ENCODE results near the gene ADAMTS9.

The ADAMTS9 gene

DNA sequence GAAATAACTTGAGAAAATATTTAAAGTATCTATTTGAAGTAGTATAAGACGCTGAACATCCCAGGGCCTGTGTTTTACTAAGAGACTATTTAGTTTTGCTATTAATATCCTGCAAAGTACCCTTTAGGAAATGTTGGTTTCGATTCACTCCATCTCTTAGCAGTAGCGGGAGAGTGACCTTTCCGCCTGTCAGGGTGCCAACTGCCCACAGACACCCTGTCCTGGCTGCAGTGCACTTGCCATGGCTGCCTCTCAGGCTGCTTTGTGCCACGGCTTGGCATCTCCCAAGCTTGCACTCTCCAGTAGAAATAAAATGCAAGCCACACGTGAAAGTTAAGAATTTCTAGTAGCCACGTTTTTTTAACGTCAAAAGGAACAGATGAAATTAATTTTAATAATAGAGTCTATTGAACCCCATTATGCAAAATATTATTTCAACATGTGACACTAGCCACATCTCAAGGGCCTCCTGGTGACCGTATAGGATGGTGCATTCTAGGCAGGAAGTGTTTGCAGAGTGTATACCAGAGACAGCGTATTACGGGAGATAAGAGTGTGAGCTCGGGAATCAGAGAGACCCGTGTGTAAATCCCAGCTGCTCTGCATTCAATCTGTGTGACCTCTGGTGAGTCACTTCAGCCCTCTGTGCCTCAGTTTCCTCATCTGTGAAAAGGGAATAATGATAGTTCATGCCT, 19.8 kb downstream of the ADAMTS9 start:
- DNase-seq: no peak

DNA sequence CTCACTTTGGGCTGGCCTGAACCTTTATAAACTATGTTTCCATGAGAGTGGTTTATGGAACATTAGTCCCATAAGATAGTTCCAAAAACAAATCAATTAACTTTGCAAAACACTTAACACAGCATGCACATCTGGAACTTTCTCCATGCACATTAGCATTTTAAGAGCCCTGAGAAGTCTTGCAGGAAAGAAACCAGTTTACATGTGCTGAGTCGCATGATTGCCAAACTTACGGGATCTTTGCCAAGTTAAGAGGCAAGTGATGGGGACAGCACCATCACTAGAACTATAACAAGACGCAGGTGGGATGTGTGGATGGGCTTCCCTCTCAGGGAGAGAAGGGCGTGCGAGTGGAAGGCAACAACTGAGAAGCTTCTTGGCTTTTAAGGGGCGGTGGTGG, 20.7 kb downstream of the ADAMTS9 start:
- Histone ChIP-seq H3K4me3 (ENCODE audit: low read depth, low read length) (no peak overlapping the region), H3K36me3 (no peaks in the 10 kb centered on the region), H3K27ac (no peak overlapping the region), H3K27me3 (ENCODE audit: insufficient read depth, low read depth, severe bottlenecking) (no peaks in the 10 kb centered on the region), H3K9me3 (ENCODE audit: severe bottlenecking) (no peaks in the 10 kb centered on the region)
- no peak for DNase-seq
- TF ChIP-seq, protein P1, sequence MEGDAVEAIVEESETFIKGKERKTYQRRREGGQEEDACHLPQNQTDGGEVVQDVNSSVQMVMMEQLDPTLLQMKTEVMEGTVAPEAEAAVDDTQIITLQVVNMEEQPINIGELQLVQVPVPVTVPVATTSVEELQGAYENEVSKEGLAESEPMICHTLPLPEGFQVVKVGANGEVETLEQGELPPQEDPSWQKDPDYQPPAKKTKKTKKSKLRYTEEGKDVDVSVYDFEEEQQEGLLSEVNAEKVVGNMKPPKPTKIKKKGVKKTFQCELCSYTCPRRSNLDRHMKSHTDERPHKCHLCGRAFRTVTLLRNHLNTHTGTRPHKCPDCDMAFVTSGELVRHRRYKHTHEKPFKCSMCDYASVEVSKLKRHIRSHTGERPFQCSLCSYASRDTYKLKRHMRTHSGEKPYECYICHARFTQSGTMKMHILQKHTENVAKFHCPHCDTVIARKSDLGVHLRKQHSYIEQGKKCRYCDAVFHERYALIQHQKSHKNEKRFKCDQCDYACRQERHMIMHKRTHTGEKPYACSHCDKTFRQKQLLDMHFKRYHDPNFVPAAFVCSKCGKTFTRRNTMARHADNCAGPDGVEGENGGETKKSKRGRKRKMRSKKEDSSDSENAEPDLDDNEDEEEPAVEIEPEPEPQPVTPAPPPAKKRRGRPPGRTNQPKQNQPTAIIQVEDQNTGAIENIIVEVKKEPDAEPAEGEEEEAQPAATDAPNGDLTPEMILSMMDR (IDR thresholded peaks at IDR 0.05; ENCODE audit: low read depth, low read length): no peak

More for the DNA sequence above, 19.8 kb downstream of the ADAMTS9 start:
- TF ChIP-seq, protein P1 (IDR thresholded peaks at IDR 0.05; ENCODE audit: low read depth, low read length): no peak
- no peaks in the 10 kb centered on the region for H3K9me3 ChIP-seq (ENCODE audit: severe bottlenecking)
- no peak overlapping the region for H3K27ac ChIP-seq
- H3K27me3 ChIP-seq (ENCODE audit: insufficient read depth, low read depth, severe bottlenecking): no peaks in the 10 kb centered on the region
- no peak overlapping the region for H3K4me3 ChIP-seq (ENCODE audit: low read depth, low read length)
- no peaks in the 10 kb centered on the region for H3K36me3 ChIP-seq

DNA sequence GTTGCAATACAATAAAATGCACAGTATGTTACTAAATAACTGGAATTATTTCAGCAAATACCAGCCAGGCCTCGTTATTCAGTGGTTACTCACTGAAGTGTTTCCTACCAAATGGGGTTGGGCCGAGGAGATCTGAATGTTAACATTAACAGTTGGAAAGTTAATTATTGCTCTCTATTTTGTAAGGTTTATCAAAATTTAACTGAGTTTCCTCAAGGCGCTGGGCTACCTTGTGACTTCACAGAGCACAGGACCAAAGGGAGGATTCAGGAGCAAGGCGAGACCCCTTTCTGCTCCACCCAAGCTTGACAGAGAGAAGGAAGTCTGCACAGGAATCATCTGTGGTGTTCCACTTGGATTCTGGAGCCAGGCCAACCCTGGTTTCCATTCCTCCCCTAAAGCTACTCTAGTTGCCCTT, 21.6 kb downstream of the ADAMTS9 start:
- Histone ChIP-seq H3K36me3 (no peaks in the 10 kb centered on the region), H3K27ac (no peak overlapping the region), H3K9me3 (ENCODE audit: severe bottlenecking) (no peaks in the 10 kb centered on the region), H3K4me3 (ENCODE audit: low read depth, low read length) (no peak overlapping the region), H3K27me3 (ENCODE audit: insufficient read depth, low read depth, severe bottlenecking) (no peaks in the 10 kb centered on the region)
- DNase-seq: no peak
- TF ChIP-seq, protein P1 (IDR thresholded peaks at IDR 0.05; ENCODE audit: low read depth, low read length): no peak

DNA sequence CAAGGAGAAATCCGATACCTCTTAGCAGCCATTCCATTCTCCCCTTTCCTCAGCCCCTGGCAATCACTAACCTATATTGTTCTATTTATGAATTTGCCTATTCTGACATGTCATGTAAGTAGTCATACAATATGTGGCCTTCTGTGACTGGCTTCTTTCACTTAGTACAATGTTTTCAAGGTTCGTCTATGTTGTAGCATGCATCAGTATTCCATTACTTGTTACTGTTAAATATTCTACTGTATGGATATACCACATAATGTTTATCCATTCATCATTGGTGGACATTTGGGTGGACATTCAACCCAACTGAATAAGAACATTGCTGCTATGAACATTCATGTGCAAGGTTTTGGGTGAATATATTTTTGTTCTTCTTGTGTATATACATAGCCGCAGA, 23.4 kb downstream of the ADAMTS9 start:
- Histone ChIP-seq H3K36me3 (no peaks in the 10 kb centered on the region), H3K4me3 (ENCODE audit: low read depth, low read length) (no peak overlapping the region), H3K27ac (no peak overlapping the region), H3K27me3 (ENCODE audit: insufficient read depth, low read depth, severe bottlenecking) (no peaks in the 10 kb centered on the region), H3K9me3 (ENCODE audit: severe bottlenecking) (no peaks in the 10 kb centered on the region)
- TF ChIP-seq, protein P1 (IDR thresholded peaks at IDR 0.05; ENCODE audit: low read depth, low read length): no peak
- no peak for DNase-seq

DNA sequence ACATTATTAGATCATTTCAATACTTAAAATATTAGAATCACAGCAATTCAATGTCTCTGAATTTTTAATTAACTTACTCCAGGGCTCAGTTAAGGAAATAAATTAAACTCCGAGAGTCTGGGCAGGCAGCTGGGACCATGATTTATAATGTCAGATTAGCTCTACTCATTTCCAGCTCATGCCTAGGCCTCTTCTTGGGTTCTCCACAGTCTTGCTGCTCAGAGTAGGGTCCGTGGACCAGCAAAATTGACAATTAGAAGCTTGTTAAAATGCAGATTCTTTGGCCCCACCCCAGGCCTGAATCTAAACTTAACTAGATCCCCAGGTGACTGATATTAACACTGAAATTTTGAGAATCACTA, 28.2 kb downstream of the ADAMTS9 start:
- Histone ChIP-seq H3K27ac (no peak overlapping the region), H3K36me3 (no peaks in the 10 kb centered on the region), H3K9me3 (ENCODE audit: severe bottlenecking) (no peaks in the 10 kb centered on the region), H3K4me3 (ENCODE audit: low read depth, low read length) (no peak overlapping the region), H3K27me3 (ENCODE audit: insufficient read depth, low read depth, severe bottlenecking) (no peaks in the 10 kb centered on the region)
- peak; percentile 11 for DNase-seq
- TF ChIP-seq, protein P1 (IDR thresholded peaks at IDR 0.05; ENCODE audit: low read depth, low read length): no peak

DNA sequence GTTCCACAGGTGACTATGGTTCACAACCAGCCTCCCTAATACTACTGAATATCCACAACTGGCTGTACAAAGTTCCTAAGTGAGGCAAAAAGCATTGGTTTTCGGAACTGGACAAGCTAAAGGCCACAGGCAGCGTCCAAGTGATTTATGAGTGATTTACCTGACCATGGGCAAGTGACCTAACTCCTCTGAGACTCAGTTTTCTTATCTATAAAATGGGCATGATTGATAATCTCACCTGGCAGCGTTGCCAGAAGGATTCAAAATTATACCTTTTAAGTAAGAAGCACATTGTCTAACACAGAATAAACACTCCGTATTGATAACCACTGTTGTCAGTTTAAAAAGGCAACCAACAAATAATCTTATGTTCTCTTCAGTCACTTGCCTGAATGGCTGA, 29.8 kb downstream of the ADAMTS9 start:
- TF ChIP-seq, protein P1 (IDR thresholded peaks at IDR 0.05; ENCODE audit: low read depth, low read length): no peak
- H3K27me3 ChIP-seq (ENCODE audit: insufficient read depth, low read depth, severe bottlenecking): no peaks in the 10 kb centered on the region
- H3K4me3 ChIP-seq (ENCODE audit: low read depth, low read length): no peak overlapping the region
- no peak overlapping the region; the same call in 1 of the 2 replicates for H3K27ac ChIP-seq
- H3K36me3 ChIP-seq: no peaks in the 10 kb centered on the region
- H3K9me3 ChIP-seq (ENCODE audit: severe bottlenecking): no peaks in the 10 kb centered on the region
- DNase-seq: no peak
